SK-MEL-5 (cell line): Measurements from ENCODE around the gene RETREG3. TPM values are rescaled to one million over a fixed set of nuclear protein-coding genes. Genes with fewer than 3 reads are reported as not detected.
"Not testable (repeated sequence)": the region's sequence is repeated elsewhere in the genome, so short reads cannot be mapped to it uniquely, and the experiment has no call there.

Experiments
- DNase-seq: peaks from one replicate; pipeline ENCODE4 v3.0.0-alpha.2; 2016; ENCODE audit warnings: low read depth, low spot score
- in situ Hi-C: cut with HindIII; loops from 2 replicates; pipeline ENCODE4 v1.10.0; 2016; ENCODE audit warnings: low sequenced_read_pairs, high pct_unique_total_duplicates, low pct_unique_long_range_greater_than_20kb
- total RNA-seq: library from RNA; depleted of rRNA; stranded (reverse); fragments of >200 nt; shearing (Covaris generic); gene quantifications from 2 replicates; pipeline ENCODE4 v1.2.3, GENCODE V29; 2014

Gene RETREG3
- total RNA-seq, 1 experiment from 2014 or later: 55.6 TPM

DNA sequence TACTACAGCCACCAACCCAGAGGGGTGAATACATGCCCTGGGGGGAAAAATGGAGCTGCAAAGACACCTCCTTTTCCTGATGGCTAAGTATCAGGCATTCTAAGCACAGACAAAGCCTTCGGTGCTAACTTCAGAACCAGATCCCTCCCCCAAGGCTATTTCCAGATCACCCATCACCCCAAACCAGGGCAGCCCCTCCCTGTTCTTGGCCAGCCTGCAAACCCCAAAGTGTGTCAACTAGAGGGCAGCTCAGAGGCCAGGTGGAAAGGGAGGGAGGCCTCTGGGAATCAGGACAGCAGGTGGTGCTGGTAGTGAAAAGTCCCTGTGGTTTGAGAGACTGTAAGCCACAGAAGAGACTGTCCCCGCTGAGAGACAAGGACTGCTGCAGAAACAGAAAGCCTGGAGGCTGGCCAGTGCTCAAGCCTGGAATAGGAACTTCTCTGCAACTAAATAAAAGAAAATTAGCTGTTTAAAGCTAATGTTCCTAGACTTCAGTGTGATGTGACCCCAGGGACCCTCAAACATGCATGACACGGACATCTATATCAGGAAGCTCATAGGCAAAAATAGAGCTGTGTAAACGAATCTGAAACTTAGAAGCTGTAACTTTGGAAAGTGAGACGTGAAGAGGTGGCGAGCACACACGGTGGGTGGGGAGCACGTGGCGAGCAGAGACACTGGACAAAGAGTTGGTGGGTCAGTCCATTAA is 9.4 kb upstream of the RETREG3 start:
- DNase-seq: no peak
- in situ Hi-C loops: no loop called here

DNA sequence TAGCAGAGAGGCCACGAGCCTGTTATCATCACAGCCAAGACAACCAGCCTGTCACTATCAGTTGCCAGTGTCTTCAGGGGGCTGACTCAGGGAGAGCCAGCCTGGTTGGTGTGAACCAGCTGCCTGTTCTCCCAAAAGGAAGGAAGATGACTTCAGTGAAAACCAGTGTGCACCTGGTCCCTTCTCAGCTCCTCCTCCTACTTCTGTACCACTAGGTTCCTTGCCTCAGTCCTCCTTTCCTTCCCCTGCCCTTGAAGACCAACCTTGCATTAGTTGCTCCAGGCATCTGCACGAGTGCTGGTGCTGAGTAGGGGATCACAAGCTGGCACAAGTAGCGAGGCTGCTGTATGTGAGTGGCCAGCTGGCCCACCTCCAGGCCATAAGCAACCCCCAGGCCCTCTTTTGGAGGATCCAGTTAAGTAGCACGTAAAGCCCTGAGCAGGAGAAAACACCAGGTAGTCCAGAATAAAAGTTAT is 8.8 kb upstream of the RETREG3 start:
- in situ Hi-C loops: no loop called here
- DNase-seq: no peak

DNA sequence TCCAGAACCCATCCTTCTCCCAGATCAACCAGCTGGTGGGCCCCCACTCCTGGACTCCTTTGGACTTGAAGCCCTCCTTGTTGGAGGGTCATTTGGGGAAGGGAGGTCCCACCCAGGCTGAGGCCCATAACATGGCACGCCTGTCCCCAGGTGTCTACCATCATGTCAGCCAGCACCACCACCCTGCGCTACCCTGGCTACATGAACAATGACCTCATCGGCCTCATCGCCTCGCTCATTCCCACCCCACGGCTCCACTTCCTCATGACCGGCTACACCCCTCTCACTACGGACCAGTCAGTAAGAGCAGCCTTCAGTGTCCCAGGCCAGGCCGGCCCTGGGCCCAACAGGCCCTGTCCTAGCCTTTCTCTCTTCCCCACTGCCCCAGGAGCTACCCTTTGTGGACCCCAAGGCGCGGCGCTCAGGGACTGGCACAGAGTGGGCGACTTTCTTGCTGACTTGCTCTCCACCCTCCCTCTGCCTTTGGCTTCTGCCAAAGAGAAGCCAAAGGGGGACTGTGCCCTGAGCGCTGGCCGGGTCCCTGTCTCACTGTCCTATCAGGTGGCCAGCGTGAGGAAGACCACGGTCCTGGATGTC is 4.6 kb upstream of the RETREG3 start:
- in situ Hi-C loops: no loop called here
- DNase-seq: no peak

DNA sequence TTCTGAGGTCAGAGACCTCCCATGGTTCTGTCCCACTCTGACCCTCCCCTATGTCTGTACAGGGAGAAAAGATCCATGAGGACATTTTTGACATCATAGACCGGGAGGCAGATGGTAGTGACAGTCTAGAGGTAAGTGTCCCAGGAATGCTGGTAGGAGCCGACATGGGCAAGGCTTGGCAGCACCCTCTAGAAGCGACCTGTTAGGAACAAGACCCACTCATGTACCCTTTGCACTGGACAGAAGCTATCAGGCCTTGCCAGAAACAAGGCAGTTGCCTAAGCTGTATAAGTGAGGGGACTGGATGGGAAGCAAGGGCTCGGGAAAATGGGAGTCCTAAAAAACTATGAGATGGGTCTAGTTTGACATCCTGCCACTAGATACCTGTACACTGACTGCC is 2.8 kb upstream of the RETREG3 start:
- DNase-seq: no peak
- in situ Hi-C loops: no loop called here

DNA sequence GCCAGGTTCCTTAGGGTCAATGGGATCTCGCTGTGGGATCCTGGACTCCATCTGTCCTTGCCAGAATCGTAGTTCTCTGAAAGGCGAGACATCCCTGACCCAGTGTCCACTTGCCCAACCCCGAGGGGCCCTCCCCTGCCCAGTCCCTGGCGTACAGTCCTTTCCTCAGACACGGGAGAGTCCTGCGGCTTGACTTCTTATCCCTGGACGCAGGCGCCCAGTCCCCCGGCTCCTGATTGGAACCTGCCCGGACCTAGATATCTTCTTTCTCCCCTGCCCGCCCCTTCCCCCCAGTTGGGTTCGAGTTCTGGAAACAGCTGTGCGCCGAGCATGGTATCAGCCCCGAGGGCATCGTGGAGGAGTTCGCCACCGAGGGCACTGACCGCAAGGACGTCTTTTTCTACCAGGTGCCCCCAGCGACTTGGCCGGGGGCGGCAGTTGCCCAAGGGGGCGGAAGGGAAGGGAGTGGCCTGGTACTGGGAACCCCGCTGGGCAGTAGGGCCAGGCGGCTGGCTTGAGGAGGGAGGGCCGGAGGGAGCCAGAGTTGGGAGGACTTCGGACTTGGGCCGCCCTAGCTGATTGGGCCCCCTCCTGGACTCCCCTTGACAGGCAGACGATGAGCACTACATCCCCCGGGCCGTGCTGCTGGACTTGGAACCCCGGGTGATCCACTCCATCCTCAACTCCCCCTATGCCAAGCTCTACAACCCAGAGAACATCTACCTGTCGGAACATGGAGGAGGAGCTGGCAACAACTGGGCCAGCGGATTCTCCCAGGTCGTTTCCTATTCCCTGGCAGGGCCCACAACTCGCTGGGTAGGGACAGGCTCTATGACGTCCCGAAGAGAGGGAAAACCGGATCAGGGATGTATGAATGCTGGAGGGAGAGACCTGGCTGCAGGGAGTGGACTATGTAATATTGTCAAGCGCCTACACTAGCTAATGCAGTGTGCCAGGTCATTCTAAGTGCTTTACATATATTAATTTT is 934 bp upstream of the RETREG3 start:
- DNase-seq, in situ Hi-C loops: not testable (repeated sequence)

DNA sequence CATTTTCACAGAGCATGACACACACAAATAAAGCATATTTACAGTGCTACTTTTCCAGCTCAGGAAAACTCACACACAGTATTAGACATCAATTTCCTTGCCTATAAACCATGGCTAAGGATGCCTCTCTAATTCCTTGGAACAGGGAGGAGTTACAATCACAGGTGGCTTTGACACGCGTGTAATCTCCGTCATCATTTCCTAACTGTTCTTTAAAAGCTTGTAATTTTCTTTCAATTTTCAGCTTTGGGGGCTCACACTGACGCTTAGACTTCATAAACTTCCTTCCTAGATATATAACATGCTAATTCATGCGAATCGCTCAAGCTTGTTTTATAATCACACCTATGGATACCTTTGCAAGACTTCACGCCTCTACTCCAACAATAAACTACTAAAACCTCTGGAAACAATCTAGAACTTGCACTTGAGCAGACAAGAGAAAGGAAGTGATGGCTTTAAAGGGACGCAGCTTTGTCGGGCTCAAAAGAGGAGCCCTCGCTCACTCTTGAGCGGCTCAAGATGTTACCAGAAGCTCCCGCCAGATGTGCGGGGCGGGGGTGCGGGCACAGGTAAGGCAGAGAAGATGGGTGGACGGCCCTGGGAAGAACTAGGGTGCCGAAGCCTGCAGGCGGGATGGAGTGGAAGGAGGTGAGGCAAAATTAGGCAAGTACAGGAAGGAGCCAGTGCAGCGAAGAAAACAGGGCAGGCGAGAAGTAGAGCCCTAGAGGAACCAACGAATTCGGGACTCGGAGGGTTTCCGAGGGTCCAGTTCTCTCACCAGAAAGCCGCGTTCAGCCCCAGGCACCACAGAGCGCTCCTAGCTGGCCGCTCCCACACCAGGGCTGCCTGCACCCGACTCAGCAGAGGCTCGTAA is 631 bp downstream of the RETREG3 start:
- DNase-seq: no peak
- in situ Hi-C loops: no loop called here

DNA sequence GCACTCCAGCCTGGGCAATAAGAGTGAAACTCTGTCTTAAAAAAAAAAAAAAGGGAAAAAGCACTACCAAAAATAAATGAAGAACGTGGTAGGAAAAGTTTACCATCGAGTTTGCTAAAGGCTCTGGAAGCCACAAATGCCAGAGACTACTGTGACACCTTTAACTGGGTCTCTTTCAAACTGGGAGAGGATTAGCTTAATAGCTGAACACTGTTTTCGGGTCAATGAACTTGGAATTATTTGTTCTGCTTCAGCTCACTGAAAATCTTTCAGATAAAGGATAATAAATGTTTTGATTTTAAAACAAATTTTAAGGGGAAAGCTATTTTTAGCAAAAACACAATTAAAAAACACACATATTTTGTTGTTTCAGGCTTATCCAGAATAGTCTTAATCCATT is 1.4 kb downstream of the RETREG3 start:
- DNase-seq: no peak
- in situ Hi-C loops: no loop called here

DNA sequence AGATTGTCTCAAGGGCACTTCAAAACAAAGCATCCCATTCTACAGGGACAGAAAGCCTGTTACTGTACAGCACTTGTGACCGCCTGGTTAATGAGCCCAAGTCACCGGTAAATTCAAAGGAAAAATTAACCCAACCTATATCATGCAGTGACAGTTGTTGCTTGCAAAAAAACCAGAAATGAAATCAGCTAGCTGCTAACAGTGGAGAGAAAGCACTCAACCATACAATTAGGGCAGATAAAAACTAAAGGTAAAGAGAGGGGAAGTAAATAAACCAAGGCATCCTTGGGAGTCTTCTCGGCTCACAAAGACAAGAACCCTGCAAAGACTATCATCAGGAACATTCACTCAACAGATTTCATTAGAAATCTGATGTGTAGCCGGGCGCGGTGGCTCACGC is 5.9 kb downstream of the RETREG3 start:
- in situ Hi-C loops: no loop called here

DNA sequence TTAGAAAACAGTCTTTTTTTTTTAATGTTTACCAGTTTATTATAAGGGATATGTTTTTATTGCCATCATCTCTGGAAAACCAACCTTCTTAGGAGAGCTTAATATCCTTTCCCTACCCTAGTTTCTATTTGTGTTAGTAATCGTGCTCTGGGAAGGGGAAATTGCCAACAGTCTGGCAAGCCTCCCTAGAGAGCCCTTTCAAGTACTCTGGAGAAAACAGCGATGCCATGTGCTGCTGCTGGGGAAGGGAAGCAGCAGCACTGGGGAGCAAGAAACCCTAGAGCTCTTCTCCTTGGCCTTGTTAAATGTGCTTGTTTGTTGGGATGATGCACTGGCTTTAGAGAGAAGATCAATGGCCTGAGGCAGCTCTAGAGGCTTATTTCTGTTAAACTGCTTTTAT is 10.3 kb downstream of the RETREG3 start:
- in situ Hi-C loops: no loop called here
- DNase-seq: no peak

More for the DNA sequence above, 5.9 kb downstream of the RETREG3 start:
- DNase-seq: peak; percentile 75

DNA sequence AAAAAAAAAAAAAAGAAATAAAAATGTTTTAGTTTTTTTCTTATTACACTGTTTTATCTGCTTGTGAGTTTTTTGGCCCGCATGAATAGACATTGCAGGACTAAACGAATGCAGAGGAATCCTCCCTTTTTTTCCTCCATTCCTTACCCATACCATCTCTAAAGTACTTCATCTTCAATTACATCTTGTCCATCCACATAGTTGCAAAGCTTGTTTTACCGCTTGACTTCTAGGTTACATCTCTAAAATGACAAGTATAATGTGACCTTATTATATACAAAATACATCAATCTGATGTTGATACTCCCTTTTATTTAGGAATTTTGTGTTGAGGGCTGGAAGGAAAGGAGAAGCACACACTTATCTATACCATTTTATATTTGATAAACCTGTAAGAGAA is 12.8 kb downstream of the RETREG3 start:
- in situ Hi-C loops: no loop called here
- DNase-seq: no peak

DNA sequence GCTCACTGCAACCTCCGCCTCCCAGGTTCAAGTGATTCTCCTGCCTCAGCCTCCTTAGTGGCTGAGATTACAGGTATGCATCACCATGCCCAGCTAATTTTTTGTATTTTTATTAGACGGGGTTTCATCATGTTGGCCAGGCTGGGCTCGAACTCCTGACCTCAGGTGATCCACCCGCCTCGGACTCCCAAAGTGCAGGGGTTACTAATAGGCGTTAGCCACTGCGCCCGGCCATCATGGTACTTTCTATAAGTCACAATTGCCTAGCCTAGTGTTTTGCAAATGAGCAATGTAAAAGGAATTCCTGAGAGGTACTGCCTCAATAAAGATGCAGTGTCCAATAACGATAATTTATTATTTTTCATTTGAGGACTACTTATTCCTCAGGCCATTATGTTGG is 17.8 kb downstream of the RETREG3 start:
- DNase-seq: no peak
- in situ Hi-C loops: no loop called here

DNA sequence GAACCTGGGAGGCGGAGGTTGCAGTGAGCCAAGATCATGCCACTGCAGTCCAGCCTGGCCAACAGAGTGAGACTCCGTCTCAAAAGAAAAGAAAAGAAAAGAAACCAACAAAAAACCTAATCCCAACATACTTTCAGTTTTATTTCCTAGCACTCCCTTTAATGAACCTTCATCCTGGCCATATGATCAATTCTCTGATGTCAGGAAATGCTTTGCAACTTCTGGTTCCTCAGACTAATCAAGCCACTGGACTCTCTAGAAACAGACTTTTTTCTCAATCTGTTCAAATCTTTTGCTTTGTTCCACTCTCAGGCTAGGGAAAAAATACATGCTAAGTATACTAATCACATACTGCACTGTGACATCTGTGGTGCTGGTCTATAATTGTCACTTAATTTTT is 18.3 kb downstream of the RETREG3 start:
- no peak for DNase-seq
- in situ Hi-C loops: no loop called here

DNA sequence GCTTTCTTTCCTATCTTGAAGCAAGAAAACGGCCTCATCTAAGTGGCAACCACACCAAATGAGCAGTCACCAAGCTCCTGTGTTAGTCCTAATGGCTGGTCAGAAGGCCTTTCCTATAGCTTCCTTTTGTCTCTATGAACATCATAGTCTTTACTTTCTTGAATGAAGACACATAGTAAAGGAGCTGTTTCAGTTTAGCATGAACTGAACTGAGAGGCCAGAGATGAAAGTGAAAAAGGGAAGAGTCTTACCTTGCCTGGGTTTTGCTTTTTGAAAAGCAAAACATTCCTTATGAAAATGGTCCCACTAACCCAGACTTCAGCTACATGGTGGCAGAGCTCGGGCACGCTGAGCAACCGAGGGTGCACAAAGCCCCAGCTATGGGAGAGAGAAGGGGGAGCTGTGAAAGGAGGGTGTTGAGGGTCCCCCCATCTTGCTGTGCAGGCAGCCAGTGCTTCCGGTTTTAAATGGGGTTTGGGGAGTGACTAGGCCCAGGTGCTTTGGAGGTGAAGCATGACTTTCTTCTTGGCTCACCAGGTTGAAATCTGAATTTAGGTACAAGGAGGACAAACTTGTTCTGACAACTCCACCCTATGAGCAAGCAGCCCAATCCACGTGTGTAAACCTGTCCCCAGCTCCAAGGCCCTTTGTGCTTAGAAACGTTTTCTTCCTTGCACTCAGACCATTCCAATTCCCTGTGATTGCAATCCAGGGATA is 22.5 kb downstream of the RETREG3 start:
- DNase-seq: no peak
- in situ Hi-C loops: no loop called here

DNA sequence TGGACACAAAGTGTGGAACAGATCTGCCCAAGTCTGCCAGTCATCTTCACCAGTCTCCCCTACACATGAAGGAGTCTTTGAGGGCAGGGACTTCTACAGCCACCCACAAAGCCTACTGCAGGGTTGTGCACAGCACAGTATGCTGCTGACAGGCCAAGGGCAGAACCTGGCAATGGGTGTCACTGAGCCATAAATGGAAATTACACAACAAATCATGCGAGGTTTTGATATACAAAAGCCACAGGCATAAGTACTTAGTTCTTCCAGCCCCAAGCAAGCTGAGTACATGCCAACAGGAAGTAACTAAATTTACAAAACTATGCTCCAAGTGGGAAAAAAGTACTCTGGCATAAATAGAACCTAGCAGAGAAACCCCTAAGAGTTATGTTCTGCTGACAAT is 23.8 kb downstream of the RETREG3 start:
- in situ Hi-C loops: no loop called here
- DNase-seq: no peak

DNA sequence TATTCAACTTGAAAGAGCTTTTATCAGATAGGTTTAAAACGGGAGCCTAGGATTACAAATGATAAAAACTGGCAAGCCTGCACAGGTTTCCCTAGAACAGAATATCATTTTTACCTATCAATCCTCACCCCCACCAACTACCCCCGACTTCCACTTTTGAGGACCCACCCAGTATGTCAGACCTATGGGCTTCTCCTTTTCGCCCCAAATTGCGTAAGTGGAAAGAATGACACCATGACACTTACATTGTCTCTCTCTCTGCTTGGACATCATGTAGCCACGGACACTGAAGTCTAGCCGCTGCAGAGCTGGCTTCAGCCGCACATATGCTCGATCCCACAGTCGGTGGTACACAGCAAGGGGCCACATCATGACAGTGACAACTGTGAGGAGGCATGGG is 24.3 kb downstream of the RETREG3 start:
- DNase-seq: no peak
- in situ Hi-C loops: no loop called here

DNA sequence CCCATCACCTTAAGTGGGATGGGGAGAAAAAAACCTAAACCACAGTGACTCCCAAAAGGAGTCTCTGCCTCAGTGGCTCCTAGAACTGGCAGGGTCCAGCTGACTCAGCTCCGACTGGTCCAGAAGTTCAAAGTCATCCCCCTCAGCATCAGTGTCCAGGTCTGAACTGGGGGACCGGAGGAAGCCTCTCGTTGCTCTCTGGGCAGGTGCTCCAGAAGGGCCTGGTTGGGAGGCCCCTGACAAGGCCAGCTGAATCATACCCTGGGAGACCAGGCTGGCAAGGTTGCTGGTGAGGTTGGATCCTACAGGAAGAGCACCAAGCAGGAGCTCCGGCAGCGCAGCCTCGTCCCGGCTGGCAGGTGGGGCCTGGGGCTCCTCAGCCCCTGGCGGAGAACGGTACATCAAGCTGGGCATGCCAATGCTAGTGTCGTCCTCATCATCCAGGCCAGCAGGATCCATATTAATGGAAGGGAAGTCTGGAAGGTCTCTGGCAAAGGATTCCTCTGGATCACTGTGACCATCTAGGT is 27.4 kb downstream of the RETREG3 start:
- no peak for DNase-seq
- in situ Hi-C loops: no loop called here
